HCT116 (cell line): ENCODE measurements around the gene RPRD1B. TPM values are rescaled to one million over a fixed set of nuclear protein-coding genes. Genes with fewer than 3 reads are reported as not detected.

Experiments
- ATAC-seq: fragments of 200-7000 bp; cut with Tn5 transposase; 2 replicates; pipeline ENCODE4 v1.9.1; 2020; ENCODE audit warnings: mild to moderate bottlenecking, moderate library complexity
- BruUV-seq: library from RNA; stranded (reverse); fragments of 400-500 nt; replicated peaks from 2 replicates; lab custom pipeline; 2021; lab: Mats Ljungman, UMichigan
- CTCF ChIA-PET: fragments of 300-600 bp; sonication (Branson Sonifier 250); formaldehyde crosslinking; loops from one replicate; lab custom pipeline; 2021; ENCODE audit warnings: antibody characterized with exemption; lab: Charles Lee
- POLR2A ChIA-PET: fragments of 300-600, 350-600 bp; sonication (Branson Sonifier 250); formaldehyde crosslinking; loops from one replicate; lab custom pipeline; 2021; ENCODE audit warnings: antibody characterized with exemption; lab: Charles Lee
- RAD21 ChIA-PET, 2 experiments: fragments of 300-600 bp; sonication (Branson Sonifier 250); formaldehyde crosslinking; loops; one replicate each; lab custom pipeline; 2023; ENCODE audit warnings: low total read pairs in 2 of 2; ENCODE audit not compliant: uncharacterized antibody in 2 of 2, unreplicated experiment in 2 of 2, low non-redundant PET in 1 of 2; lab: Charles Lee
- DNase-seq: peaks from one replicate; pipeline ENCODE4 v3.0.0-alpha.2; 2010; ENCODE audit warnings: low read depth, low spot score
- H2AFZ ChIP-seq: fragments of 200-600 bp; shearing (Covaris generic), sonication (generic); 2 replicates; pipeline ENCODE4 v1.6.1; 2017; ENCODE audit warnings: low read depth, mixed run types, mixed read lengths, antibody characterized with exemption, low read length; ENCODE audit not compliant: poor library complexity, severe bottlenecking
- H3K27ac ChIP-seq: 2 replicates; pipeline ENCODE4 v1.5.1; 2012; ENCODE audit warnings: low read depth, low read length
- H3K27me3 ChIP-seq: fragments of 200-600 bp; sonication (generic); 2 replicates; pipeline ENCODE4 v1.6.1; 2016; ENCODE audit warnings: mixed run types, low read length, mixed read lengths; ENCODE audit not compliant: insufficient read depth
- H3K36me3 ChIP-seq, 2 experiments: fragments of 200-500 bp in 1 of 2; fragments of 200-600 bp in 1 of 2; sonication (Bioruptor generic) in 1 of 2; sonication (generic) in 1 of 2; 2 replicates each; pipeline versions ENCODE4 v1.5.1 to v1.6.1; 2014 to 2016; ENCODE audit warnings: low read length in 2 of 2, inconsistent platforms in 1 of 2, mixed read lengths in 1 of 2, mixed run types in 1 of 2; ENCODE audit not compliant: insufficient read depth in 2 of 2, control insufficient read depth in 1 of 2
- H3K4me1 ChIP-seq, 2 experiments: fragments of 200-600 bp in 1 of 2; sonication (generic) in 1 of 2; 2 replicates each; pipeline versions ENCODE4 v1.5.1 to v1.6.1; 2012 to 2017; ENCODE audit warnings: low read length in 2 of 2, inconsistent platforms in 1 of 2, mild to moderate bottlenecking in 1 of 2, mixed read lengths in 1 of 2, mixed run types in 1 of 2, moderate library complexity in 1 of 2; ENCODE audit not compliant: insufficient read depth in 2 of 2, control insufficient read depth in 1 of 2
- H3K4me2 ChIP-seq: fragments of 200-600 bp; sonication (generic); 2 replicates; pipeline ENCODE4 v1.6.1; 2017; ENCODE audit warnings: mixed run types, low read length, mixed read lengths
- H3K4me3 ChIP-seq, 2 experiments: fragments of 200-600 bp in 1 of 2; sonication (generic) in 1 of 2; replicated peaks in 1 of 2; 2 replicates each; pipeline ENCODE4 v1.5.1; 2011 to 2016; ENCODE audit warnings: low read length in 2 of 2, control low read depth in 1 of 2, low read depth in 1 of 2, mild to moderate bottlenecking in 1 of 2, mixed read lengths in 1 of 2, mixed run types in 1 of 2
- H3K79me2 ChIP-seq: fragments of 200-600 bp; sonication (generic); 2 replicates; pipeline ENCODE4 v1.6.1; 2017; ENCODE audit warnings: mild to moderate bottlenecking, mixed run types, low read length, moderate library complexity, mixed read lengths; ENCODE audit not compliant: insufficient read depth
- H3K9ac ChIP-seq: fragments of 200-600 bp; sonication (generic); 2 replicates; pipeline ENCODE4 v1.6.1; 2016; ENCODE audit warnings: low read length, mixed read lengths
- H3K9me2 ChIP-seq: fragments of 200-600 bp; sonication (generic), shearing (Covaris generic); 2 replicates; pipeline ENCODE4 v1.6.1; 2017; ENCODE audit warnings: mixed run types, mild to moderate bottlenecking, moderate library complexity; ENCODE audit not compliant: insufficient read depth
- H3K9me3 ChIP-seq, 2 experiments: fragments of 200-500 bp in 1 of 2; fragments of 200-600 bp in 1 of 2; sonication (Bioruptor generic) in 1 of 2; sonication (generic) in 1 of 2; 2 replicates each; pipeline ENCODE4 v1.6.1; 2014 to 2017; ENCODE audit warnings: low read length in 2 of 2, mixed read lengths in 2 of 2, inconsistent platforms in 1 of 2, low read depth in 1 of 2, mild to moderate bottlenecking in 1 of 2, mixed run types in 1 of 2, moderate library complexity in 1 of 2; ENCODE audit not compliant: control insufficient read depth in 1 of 2, insufficient read depth in 1 of 2
- H4K20me1 ChIP-seq: fragments of 200-600 bp; sonication (generic), shearing (Covaris generic); 2 replicates; pipeline ENCODE4 v1.6.1; 2017; ENCODE audit warnings: mixed run types, mild to moderate bottlenecking, moderate library complexity; ENCODE audit not compliant: insufficient read depth
- CEBPB ChIP-seq: IDR thresholded peaks from 2 replicates; pipeline ENCODE4 v1.6.1; 2012; ENCODE audit warnings: low read depth
- EGR1 ChIP-seq: IDR thresholded peaks from 2 replicates; pipeline ENCODE4 v1.6.1; 2012; ENCODE audit warnings: low read depth
- EZH2phosphoT487 ChIP-seq: fragments of 200-600 bp; IDR thresholded peaks from 2 replicates; pipeline ENCODE4 v1.6.1; 2018; ENCODE audit warnings: antibody characterized with exemption, borderline replicate concordance
- FOSL1 ChIP-seq: IDR thresholded peaks from 2 replicates; pipeline ENCODE4 v1.6.1; 2012; ENCODE audit warnings: low read depth
- MAX ChIP-seq: IDR thresholded peaks from 2 replicates; pipeline ENCODE4 v1.6.1; 2012
- POLR2A ChIP-seq: IDR thresholded peaks from 2 replicates; pipeline ENCODE4 v1.7.0; 2011; ENCODE audit warnings: borderline replicate concordance; ENCODE audit not compliant: insufficient read depth, insufficient read length; ENCODE audit errors: extremely low read depth
- RAD21 ChIP-seq: IDR thresholded peaks from 2 replicates; pipeline ENCODE4 v1.6.1; 2012; ENCODE audit warnings: low read depth, mild to moderate bottlenecking
- SP1 ChIP-seq: IDR thresholded peaks from 2 replicates; pipeline ENCODE4 v1.6.1; 2012; ENCODE audit warnings: low read depth
- YY1 ChIP-seq: IDR thresholded peaks from 2 replicates; pipeline ENCODE4 v1.6.1; 2011; ENCODE audit warnings: low read length, low read depth, moderate library complexity, mild to moderate bottlenecking; ENCODE audit not compliant: insufficient replicate concordance; ENCODE audit errors: extremely low read depth
- ZBTB33 ChIP-seq: IDR thresholded peaks from 2 replicates; pipeline ENCODE4 v1.6.1; 2011; ENCODE audit warnings: mild to moderate bottlenecking, low read length, moderate library complexity; ENCODE audit not compliant: insufficient replicate concordance; ENCODE audit errors: extremely low read depth
- intact Hi-C: fragments of 100-400 bp; cut with micrococcal nuclease; formaldehyde crosslinking; loops from 2 replicates; pipeline ENCODE4 v1.10.0; 2022
- total RNA-seq: library from RNA; stranded (reverse); gene quantifications from one replicate; pipeline ENCODE4 v1.2.1, GENCODE V29; 2021; ENCODE audit not compliant: unreplicated experiment

RPRD1B gene
- total RNA-seq, 1 experiment from 2014 or later = 30.7 TPM

- Histone ChIP-seq H4K20me1 (no peaks in the 10 kb centered on the region), H3K9me2 (no peaks in the 10 kb centered on the region), H3K79me2 (no peaks in the 10 kb centered on the region), H3K9me3 (no peaks in the 10 kb centered on the region), H3K9ac (no peak overlapping the region), H3K4me1 (peaks cover 21 to 25% of the 10 kb centered on the region in 2 experiments), H3K27ac (no peak overlapping the region; the same call in 1 of the 2 replicates), H3K36me3 (no peaks in the 10 kb centered on the region), H3K4me3 (no peak overlapping the region), H2AFZ (no peak overlapping the region), H3K4me2 (no peak overlapping the region), H3K27me3 (no peaks in the 10 kb centered on the region)
- DNase-seq = no peak
- ChIA-PET RAD21 (no interaction called here), POLR2A (no interaction called here), CTCF (no interaction called here)
- intact Hi-C loops = no loop called here
- no peak for ATAC-seq
- TF ChIP-seq POLR2A (no peak), MAX (no peak), SP1 (no peak), RAD21 (no peak), FOSL1 (no peak)
- BruUV-seq = no TSS peak
These were observed 102.3 kb downstream of the RPRD1B start for GRCh38 chr20:38135651-38136420.

DNA sequence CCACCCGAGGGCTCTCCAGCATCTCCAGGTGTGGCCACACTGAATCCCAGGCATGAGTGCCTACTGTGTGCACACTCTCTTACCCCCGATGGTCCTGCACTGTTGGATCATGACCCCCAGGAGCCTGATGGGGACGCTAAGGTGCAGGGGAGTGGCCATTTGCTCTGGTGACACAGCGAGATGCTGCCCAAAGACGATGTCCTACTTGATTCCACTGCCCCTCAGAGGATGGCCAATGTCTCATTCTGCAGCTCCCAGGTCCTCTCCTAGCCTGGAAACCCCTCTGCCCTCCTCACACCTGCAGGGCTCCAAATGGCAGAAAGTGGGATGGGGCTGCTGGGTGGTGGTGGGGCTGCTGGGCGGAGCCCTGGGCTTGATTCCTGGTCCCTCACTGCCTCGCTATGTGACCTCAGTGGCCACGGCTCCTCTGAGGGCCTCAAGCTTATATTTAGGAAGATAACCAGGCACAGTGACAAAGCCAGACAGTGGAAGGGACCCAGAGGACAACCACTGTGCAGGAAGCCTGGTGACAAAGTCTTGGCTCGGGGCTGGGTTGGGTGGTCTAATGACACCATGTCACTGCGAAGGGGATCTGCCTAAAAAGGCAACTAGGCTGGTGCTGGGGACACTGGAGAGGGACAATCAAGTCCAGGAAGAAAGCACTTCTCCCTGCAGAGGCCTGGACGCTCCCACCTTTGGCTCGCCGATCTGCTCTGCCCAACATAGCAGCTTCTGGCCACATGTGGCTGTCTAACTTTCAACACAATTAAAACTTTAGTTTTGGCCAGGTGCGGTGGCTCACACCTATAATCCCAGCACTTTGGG is 103.1 kb downstream of the RPRD1B start:
- intact Hi-C loops = no loop called here
- CTCF ChIA-PET = no interaction called here
- no peaks in the 10 kb centered on the region for H3K36me3 ChIP-seq
- TF ChIP-seq CEBPB = no peak
- TF ChIP-seq RAD21 = no peak
- no peak for TF ChIP-seq YY1
- no peak for TF ChIP-seq EGR1
- no peak for TF ChIP-seq ZBTB33
- TF ChIP-seq EZH2phosphoT487 = no peak
- no peaks in the 10 kb centered on the region for H4K20me1 ChIP-seq
- H3K9me3 ChIP-seq = no peaks in the 10 kb centered on the region
- no peaks in the 10 kb centered on the region for H3K27me3 ChIP-seq
- RAD21 ChIA-PET = no interaction called here
- no peak overlapping the region for H3K4me3 ChIP-seq
- DNase-seq (no peak), ATAC-seq (no peak)
- H3K9ac ChIP-seq = no peak overlapping the region
- BruUV-seq = no TSS peak
- no peaks in the 10 kb centered on the region for H3K79me2 ChIP-seq
- no peak overlapping the region for H2AFZ ChIP-seq
- H3K4me1 ChIP-seq = peaks cover 21 to 25% of the 10 kb centered on the region in 2 experiments
- no peak overlapping the region for H3K27ac ChIP-seq
- H3K4me2 ChIP-seq = no peak overlapping the region
- POLR2A ChIA-PET = no interaction called here
- no peaks in the 10 kb centered on the region for H3K9me2 ChIP-seq
